ENCODE results near the gene ACTN2. TPM values are rescaled to one million over a fixed set of nuclear protein-coding genes. Genes with fewer than 3 reads are reported as not detected.

Gene ACTN2
- total RNA-seq, 1 donor from 2014 or later = 0.54 TPM

DNA sequence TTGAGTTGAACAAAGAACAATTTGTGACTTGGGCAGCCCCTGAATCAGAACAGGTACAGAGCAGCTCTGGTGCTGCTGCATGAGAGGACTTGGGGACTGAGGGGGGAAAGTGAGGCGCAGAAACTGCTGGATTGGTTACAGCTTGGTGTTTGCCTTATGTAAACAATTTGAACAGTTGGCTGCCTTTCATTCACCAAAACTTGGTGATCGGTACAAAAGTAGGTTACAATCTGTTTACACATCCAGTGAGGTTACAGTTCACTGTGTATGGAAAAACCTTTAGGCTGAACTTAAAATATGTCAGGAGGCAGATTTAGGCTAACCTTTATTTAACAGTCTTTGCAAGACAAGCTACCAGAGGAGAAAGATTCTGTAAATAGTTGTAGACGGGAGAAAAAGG lies 80.2 kb downstream of the ACTN2 start:
- Mint-ChIP-seq H3K27ac (ENCODE audit: unreplicated experiment) (no peak overlapping the region), H3K4me3 (no peak overlapping the region), H3K27me3 (ENCODE audit: low read depth) (no peaks in the 10 kb centered on the region), H3K9me3 (no peaks in the 10 kb centered on the region), H3K4me1 (peaks cover 5% of the 10 kb centered on the region), H3K36me3 (ENCODE audit: low read depth) (no peaks in the 10 kb centered on the region)
- no peak for DNase-seq (ENCODE audit: low read depth, low spot score)
- TF ChIP-seq CTCF (conservative IDR thresholded peaks at IDR 0.05) = no peak

- Mint-ChIP-seq H3K4me3 (no peak overlapping the region), H3K4me1 (peaks cover 5% of the 10 kb centered on the region), H3K27me3 (ENCODE audit: low read depth) (no peaks in the 10 kb centered on the region), H3K36me3 (ENCODE audit: low read depth) (no peaks in the 10 kb centered on the region), H3K9me3 (no peaks in the 10 kb centered on the region), H3K27ac (ENCODE audit: unreplicated experiment) (no peak overlapping the region)
- no peak for TF ChIP-seq CTCF (conservative IDR thresholded peaks at IDR 0.05)
- DNase-seq (ENCODE audit: low read depth, low spot score) = no peak
Measured at GRCh38 chr1:236767276-236767675, 81.0 kb downstream of the ACTN2 start.

- Mint-ChIP-seq H3K4me1 (peaks cover 5% of the 10 kb centered on the region), H3K4me3 (no peak overlapping the region), H3K27me3 (ENCODE audit: low read depth) (no peaks in the 10 kb centered on the region), H3K9me3 (no peaks in the 10 kb centered on the region), H3K36me3 (ENCODE audit: low read depth) (no peaks in the 10 kb centered on the region), H3K27ac (ENCODE audit: unreplicated experiment) (no peak overlapping the region)
- no peak for TF ChIP-seq CTCF (conservative IDR thresholded peaks at IDR 0.05)
- no peak for DNase-seq (ENCODE audit: low read depth, low spot score)
Measured at GRCh38 chr1:236768601-236769000, 82.3 kb downstream of the ACTN2 start.

- H3K27ac Mint-ChIP-seq (ENCODE audit: unreplicated experiment) = no peak overlapping the region
- DNase-seq (ENCODE audit: low read depth, low spot score) = no peak
- H3K27me3 Mint-ChIP-seq (ENCODE audit: low read depth) = no peaks in the 10 kb centered on the region
- H3K4me1 Mint-ChIP-seq = peaks cover 5% of the 10 kb centered on the region
- peaks cover under 1% of the 10 kb centered on the region for H3K36me3 Mint-ChIP-seq (ENCODE audit: low read depth)
- peaks cover 6% of the 10 kb centered on the region for H3K9me3 Mint-ChIP-seq
- H3K4me3 Mint-ChIP-seq = no peak overlapping the region
- TF ChIP-seq CTCF (conservative IDR thresholded peaks at IDR 0.05) = no peak
Measured at GRCh38 chr1:236773919-236774318, 87.6 kb downstream of the ACTN2 start.

GRCh38 chr1:236774926-236775325 lies 88.6 kb downstream of the ACTN2 start:
- peaks cover 4% of the 10 kb centered on the region for H3K36me3 Mint-ChIP-seq (ENCODE audit: low read depth)
- DNase-seq (ENCODE audit: low read depth, low spot score) = no peak
- peaks cover 2% of the 10 kb centered on the region for H3K27me3 Mint-ChIP-seq (ENCODE audit: low read depth)
- H3K9me3 Mint-ChIP-seq = peaks cover 11% of the 10 kb centered on the region
- no peak overlapping the region for H3K4me3 Mint-ChIP-seq
- TF ChIP-seq CTCF (conservative IDR thresholded peaks at IDR 0.05) = no peak
- no peak overlapping the region for H3K27ac Mint-ChIP-seq (ENCODE audit: unreplicated experiment)
- H3K4me1 Mint-ChIP-seq = peaks cover 5% of the 10 kb centered on the region

DNA sequence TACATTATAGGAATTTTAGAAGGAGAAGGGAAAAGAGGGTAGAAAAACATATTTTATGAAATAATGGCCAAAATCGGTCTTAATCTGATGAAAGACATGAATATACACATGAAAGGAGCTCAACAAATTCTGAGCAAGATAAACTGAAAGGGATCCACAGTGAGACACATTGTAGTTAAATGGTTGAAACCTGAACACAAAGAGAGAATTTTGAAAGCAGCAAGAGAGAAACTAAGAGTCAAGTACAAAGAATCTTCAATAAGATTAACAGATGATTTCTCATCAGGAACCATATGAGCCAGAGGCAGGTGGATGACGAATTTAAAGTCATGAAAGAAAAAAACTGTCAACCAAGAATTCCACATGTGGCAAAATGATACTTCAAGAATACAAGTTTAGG lies 93.0 kb downstream of the ACTN2 start:
- Mint-ChIP-seq H3K9me3 (peaks cover 11% of the 10 kb centered on the region), H3K4me1 (no peaks in the 10 kb centered on the region), H3K36me3 (ENCODE audit: low read depth) (peaks cover 4% of the 10 kb centered on the region), H3K27me3 (ENCODE audit: low read depth) (peaks cover 13% of the 10 kb centered on the region), H3K4me3 (no peak overlapping the region), H3K27ac (ENCODE audit: unreplicated experiment) (no peak overlapping the region)
- no peak for TF ChIP-seq CTCF (conservative IDR thresholded peaks at IDR 0.05)
- no peak for DNase-seq (ENCODE audit: low read depth, low spot score)

Data from neural crest cell (in vitro differentiated cells).